ENCODE measurements around the gene NBPF20.
"Not testable (repeated sequence)": the region's sequence is repeated elsewhere in the genome, so short reads cannot be mapped to it uniquely, and the experiment has no call there.

The NBPF20 gene

DNA sequence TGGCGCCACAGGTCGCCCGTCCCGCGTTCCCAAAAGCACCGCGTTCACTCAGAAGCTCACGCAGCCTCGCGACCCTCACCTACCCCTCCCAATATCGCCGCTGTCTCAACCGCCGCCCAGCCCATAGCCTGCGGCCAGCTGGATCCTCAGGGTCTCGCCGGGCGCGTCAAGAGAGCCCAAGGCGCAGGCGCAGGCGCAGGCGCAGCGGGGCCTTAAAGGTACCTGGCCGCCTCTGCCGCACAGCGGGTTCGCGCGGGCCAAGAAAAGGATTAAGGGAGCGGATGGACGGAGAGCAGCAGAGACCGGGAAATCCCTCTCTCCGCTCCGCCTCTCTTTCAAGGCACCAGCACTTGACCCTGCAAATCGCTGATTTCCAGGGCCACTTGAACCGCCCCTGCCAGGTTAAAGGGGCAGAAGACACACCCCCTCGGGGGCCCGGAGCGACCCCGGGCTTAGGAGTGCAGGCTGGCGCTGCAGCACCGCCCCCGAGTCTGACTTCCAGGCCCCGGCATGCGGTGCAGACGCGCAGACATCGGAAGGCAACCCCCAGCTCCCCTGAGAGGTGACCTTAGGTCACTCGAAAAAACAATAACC, at the start of gene NBPF20:
TSS of gene NBPF20 (minus strand) at position 168 of the 594 bp plus-strand sequence. CDS start 20,331 bp downstream, outside the sequence.
- in situ Hi-C loops (cut with HindIII; ENCODE audit: low sequenced_read_pairs), result no loop called here

GRCh38 chr1:145474837-145475368, 49.5 kb upstream of the NBPF20 start:
- in situ Hi-C loops (cut with HindIII; ENCODE audit: low sequenced_read_pairs), result not testable (repeated sequence)

GRCh38 chr1:145472731-145473130, 47.3 kb upstream of the NBPF20 start:
- in situ Hi-C loops (cut with HindIII; ENCODE audit: low sequenced_read_pairs), result not testable (repeated sequence)

GRCh38 chr1:145471365-145471764, 46.0 kb upstream of the NBPF20 start:
- in situ Hi-C loops (cut with HindIII; ENCODE audit: low sequenced_read_pairs), result not testable (repeated sequence)

DNA sequence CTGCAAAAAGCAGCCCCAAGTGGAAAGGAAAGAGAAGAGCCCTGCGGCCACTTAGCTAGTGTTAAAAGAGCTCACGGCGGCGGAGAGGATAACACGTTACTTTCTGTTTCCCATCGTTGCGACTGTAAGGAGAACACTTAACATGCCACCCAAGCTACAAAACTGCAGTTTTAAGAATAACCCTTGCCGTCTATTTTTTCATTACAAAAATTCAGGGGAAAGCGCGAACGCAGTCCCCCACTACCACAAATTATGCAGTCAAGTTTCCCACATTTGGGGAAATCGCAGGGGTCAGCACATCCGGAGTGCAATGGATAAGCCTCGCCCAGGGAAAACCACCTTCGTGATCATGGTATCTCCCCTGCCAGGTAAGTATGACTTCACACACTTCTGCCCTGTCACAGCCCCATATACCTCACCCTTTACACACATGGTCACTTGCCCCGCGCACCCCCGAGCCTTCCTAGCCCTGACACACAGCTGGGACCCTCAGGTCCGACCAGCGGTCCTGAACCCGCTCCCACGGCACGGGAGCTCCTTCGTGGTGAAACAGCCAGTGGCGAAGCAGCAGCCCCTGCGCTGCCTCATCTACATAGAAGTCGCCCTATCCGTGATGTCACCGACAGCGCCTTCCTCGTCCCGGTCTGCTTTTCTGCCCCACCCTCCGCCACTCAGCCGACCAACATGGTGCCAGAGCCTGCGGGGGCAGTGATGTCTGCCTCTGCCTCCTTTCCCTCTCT, 40.2 kb upstream of the NBPF20 start:
- in situ Hi-C loops (cut with HindIII; ENCODE audit: low sequenced_read_pairs), result not testable (repeated sequence)

DNA sequence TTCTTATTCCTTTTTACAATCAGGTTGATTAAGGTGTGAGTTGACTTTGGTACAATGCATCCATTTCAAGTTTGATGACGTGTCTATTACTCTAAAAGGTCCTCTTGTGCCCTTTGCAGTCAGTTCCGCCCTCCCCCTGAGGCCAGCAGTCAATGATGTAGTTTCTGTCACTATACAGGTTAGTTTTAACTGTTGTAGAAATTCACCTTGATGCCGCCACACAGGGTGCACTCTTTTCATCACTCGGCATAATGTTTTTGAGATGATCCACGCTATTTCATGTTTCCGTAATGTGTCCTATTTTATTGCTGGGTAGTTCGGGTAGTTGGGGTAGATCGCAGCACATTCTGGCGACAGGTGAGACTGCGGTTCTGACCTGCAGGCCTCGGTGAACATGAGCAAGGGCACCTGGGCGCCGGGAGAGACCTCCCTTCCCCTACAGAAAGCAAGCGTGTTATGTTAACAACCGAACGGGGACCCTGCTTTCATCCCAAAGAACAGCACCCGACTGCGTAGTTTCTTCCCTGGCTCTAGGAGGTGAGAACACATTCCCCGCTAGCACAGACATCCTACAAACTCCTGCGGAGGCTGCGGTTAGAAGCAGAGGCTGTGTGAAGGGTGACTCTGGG, 39.4 kb upstream of the NBPF20 start:
- in situ Hi-C loops (cut with HindIII; ENCODE audit: low sequenced_read_pairs), result not testable (repeated sequence)

DNA sequence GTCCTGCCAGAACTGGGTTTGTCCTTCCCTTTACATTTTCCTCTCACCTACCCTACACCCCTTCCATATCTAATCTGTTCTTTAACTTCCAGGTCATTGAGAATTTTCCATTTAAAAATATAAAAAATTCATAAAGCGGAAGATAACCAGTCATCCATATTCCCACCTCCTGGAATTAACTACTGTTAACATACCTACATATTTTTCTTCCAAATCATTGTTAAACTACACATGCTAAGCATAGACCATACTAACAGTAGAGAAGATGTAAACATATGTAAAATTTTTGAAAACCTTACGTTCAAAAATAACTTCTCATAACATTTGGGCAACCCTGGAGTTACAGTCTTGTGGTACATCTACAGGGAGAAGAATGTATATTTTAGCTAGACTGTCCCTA, 38.6 kb upstream of the NBPF20 start:
- in situ Hi-C loops (cut with HindIII; ENCODE audit: low sequenced_read_pairs), result not testable (repeated sequence)

GRCh38 chr1:145460684-145461083, 35.3 kb upstream of the NBPF20 start:
- in situ Hi-C loops (cut with HindIII; ENCODE audit: low sequenced_read_pairs), result not testable (repeated sequence)

DNA sequence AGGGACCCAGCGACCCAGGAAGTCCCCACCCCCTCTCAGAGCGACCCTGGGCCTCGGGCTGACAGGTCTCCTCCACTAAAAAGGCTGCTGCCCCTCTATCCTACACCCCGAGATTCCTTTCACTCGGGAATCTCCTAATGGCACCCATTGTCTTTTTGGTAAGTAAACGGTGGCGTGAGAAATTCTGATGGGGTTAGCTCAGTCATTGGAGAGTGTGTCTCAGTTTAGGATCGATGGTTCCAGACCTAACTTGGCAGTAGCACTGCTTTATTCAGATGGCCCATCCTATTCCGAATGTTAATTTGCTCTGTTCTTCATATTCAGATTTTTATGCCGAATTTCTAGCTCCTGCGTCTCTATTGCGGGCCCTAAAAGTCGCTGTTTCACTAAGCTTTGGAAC, 34.6 kb upstream of the NBPF20 start:
- in situ Hi-C loops (cut with HindIII; ENCODE audit: low sequenced_read_pairs), result not testable (repeated sequence)

GRCh38 chr1:145459591-145459990, 34.2 kb upstream of the NBPF20 start:
- in situ Hi-C loops (cut with HindIII; ENCODE audit: low sequenced_read_pairs), result not testable (repeated sequence)

DNA sequence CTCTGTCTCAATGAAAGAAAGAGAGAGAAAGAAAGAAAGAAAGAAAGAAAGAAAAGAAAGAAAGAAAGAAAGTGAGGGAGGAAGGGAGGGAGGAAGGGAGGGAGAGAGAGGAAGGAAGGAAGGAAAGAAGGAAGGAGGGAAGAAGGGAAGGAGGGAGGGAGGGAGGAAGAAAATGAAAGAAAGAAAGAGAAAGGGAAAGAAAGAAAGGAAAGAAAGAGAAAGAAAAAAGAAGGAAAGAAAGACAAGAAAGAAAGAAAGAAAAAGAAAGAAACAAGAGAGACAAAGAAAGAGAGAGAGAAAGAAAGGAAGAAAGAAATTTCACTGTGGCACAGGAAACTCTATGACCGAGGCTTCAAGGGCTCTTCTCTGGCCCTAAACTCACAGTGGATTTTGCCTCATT, 33.7 kb upstream of the NBPF20 start:
- in situ Hi-C loops (cut with HindIII; ENCODE audit: low sequenced_read_pairs), result not testable (repeated sequence)

- in situ Hi-C loops (cut with HindIII; ENCODE audit: low sequenced_read_pairs), result not testable (repeated sequence)
Observed at GRCh38 chr1:145454824-145455177, 29.4 kb upstream of the NBPF20 start.

DNA sequence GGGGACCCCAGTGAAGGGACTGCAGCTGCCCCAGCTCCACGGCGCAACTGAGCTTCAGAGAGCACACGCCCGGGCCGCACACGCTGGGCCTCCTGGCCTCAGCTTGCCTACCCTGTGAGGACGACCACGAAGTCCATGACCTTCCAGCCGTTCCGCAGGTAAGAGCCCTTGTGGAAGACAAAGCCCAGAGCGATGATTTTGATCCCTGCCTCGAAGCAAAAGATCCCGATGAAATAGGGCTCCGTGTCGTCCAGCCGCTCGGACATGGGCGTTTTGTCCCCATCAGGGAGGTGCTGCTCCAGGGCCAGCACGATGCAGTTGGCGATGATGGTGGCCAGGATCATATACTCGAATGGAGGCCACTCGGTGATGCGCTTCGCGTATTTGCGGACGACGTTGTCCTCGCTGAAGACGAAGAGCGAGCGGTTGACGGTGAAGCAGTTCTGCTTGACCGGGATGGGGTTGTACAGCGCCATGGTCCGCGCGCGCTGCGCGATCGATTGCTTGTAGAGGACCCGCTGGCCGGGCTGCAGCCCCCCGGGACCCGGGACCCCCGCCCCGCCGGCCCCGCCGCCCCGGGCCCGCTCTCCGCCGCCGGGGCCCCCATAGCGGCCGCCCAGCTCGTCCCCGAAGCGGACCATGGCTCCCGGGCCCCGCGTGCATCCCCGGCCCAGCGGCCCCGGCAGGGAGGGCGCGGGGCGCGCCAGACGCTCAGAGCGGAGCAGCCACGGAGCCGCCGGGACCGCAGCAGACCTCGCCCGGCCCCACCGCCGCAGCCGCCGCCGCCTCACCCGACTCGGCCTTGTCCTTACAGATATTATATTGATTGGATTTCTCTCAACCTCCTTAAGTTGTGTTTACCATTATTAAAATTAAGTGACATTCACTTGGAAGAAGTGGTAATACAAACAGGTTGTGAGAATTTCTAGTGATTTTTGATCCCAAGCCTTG, 28.7 kb upstream of the NBPF20 start:
- in situ Hi-C loops (cut with HindIII; ENCODE audit: low sequenced_read_pairs), result not testable (repeated sequence)

DNA sequence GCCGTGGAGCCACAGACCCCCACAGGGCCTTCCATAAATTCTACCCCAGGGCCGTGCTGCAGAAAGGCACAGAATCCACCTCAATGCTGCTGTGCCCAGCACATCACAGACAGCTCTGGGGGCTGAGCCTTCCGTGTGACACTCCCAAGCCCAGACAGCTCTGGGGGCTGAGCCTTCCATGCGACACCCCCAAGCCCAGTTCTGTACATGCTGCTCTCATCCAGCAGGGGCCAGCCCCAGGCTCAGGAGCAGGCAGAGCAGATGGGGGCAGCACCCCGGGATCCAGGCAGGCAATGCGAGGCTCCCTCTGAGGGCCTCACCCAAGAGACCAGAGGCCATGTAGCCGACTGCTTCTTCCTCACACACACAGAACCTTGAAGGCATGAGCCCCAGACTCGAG, 27.1 kb upstream of the NBPF20 start:
- in situ Hi-C loops (cut with HindIII; ENCODE audit: low sequenced_read_pairs), result not testable (repeated sequence)

DNA sequence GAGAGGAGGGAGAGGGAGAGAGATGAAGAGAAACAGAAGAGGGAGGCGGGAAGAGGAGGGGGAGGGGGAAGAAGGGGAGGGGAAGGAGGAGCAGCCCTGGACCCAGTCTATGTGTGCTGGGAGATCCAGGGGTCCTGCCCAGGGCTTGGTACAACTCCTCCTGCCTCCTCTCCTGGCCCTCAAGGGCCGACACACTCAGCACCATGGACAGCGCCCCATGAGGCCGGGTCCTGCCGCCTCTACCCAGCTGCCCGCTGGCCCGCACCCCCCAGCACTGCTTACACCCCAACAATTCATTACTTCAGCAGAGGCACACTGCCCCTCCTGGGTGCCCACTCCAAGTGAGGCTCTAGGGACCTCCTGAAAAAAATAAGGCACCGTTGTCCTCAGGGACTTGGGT, 26.5 kb upstream of the NBPF20 start:
- in situ Hi-C loops (cut with HindIII; ENCODE audit: low sequenced_read_pairs), result not testable (repeated sequence)

GRCh38 chr1:145445219-145445618, 19.8 kb upstream of the NBPF20 start:
- in situ Hi-C loops (cut with HindIII; ENCODE audit: low sequenced_read_pairs), result not testable (repeated sequence)

GRCh38 chr1:145442340-145442739, 16.9 kb upstream of the NBPF20 start:
- in situ Hi-C loops (cut with HindIII; ENCODE audit: low sequenced_read_pairs), result not testable (repeated sequence)

GRCh38 chr1:145431363-145432256, 6.2 kb upstream of the NBPF20 start:
- in situ Hi-C loops (cut with HindIII; ENCODE audit: low sequenced_read_pairs), result not testable (repeated sequence)

GRCh38 chr1:145430830-145431229, 5.4 kb upstream of the NBPF20 start:
- in situ Hi-C loops (cut with HindIII; ENCODE audit: low sequenced_read_pairs), result not testable (repeated sequence)

DNA sequence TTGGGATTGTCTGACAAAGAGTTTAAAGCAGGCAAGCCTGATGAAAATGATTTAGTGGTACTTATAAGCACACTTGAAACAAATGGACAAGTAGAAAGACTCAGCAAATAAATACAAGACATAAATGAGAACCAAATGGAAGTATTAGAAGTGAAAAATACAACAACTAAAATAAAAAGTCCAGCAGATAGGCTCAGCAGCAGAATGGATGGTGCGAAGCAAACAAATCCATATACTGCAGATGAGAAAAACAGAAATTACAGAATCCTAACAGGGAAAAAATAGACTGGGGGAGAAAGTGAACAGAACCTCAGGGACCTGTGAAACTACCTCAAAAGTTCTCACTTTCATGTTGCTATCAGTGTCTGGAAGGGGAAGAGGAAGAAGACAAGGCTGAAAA, 3.9 kb upstream of the NBPF20 start:
- in situ Hi-C loops (cut with HindIII; ENCODE audit: low sequenced_read_pairs), result not testable (repeated sequence)

Measured in endothelial cell of hepatic sinusoid (primary cell).